Effector memory CD4-positive, alpha-beta T cell (primary cell): ENCODE data around the gene TBC1D16.

Source experiments
- DNase-seq, 3 donors: peaks; one replicate each; pipeline ENCODE4 v3.0.0-alpha.2; 2020
- H3K27ac ChIP-seq: 2 replicates; pipeline ENCODE4 v1.7.0; 2013; ENCODE audit warnings: mild to moderate bottlenecking, low read length, moderate library complexity; ENCODE audit not compliant: insufficient read depth, poor library complexity, severe bottlenecking
- H3K27me3 ChIP-seq: replicated peaks from 2 replicates; pipeline ENCODE4 v1.7.0; 2013; ENCODE audit warnings: mild to moderate bottlenecking, low read length; ENCODE audit not compliant: insufficient read depth, control insufficient read depth, poor library complexity, severe bottlenecking
- H3K36me3 ChIP-seq: 2 replicates; pipeline ENCODE4 v1.7.0; 2013; ENCODE audit warnings: mild to moderate bottlenecking, low read length, moderate library complexity; ENCODE audit not compliant: control insufficient read depth, insufficient read depth
- H3K4me1 ChIP-seq: 2 replicates; pipeline ENCODE4 v1.7.0; 2013; ENCODE audit warnings: low read length, mild to moderate bottlenecking; ENCODE audit not compliant: control insufficient read depth, insufficient read depth, poor library complexity, severe bottlenecking
- H3K4me3 ChIP-seq: 2 replicates; pipeline ENCODE4 v1.7.0; 2013; ENCODE audit warnings: low read length, low read depth, mild to moderate bottlenecking; ENCODE audit not compliant: insufficient read depth, poor library complexity, severe bottlenecking
- H3K9me3 ChIP-seq: 2 replicates; pipeline ENCODE4 v1.7.0; 2013; ENCODE audit warnings: mild to moderate bottlenecking, low read length, moderate library complexity; ENCODE audit not compliant: control insufficient read depth
- total RNA-seq, 3 donors: gene quantifications; one replicate each; lab custom pipeline; 2026; lab: John Stamatoyannopoulos, UW

TBC1D16 gene
- 3.2 to 5.4 (median 4.1) reads per million in 3 donors for total RNA-seq

- H3K4me3 ChIP-seq = peak within 1 kb of the TSS; percentile 75
- no peaks in the 10 kb centered on the region for H3K27me3 ChIP-seq
- DNase-seq = no peak
- H3K27ac ChIP-seq = peak within 1 kb of the TSS; percentile 70
- no peaks in the 10 kb centered on the region for H3K9me3 ChIP-seq
- peaks cover 15% of the 10 kb centered on the region for H3K4me1 ChIP-seq
- H3K36me3 ChIP-seq = no peaks in the 10 kb centered on the region
These were observed at the start of gene TBC1D16 for GRCh38 chr17:80035687-80035936. Gene TBC1D16 (minus strand): TSS chr17:80035872. CDS start chr17:80013547, 22,325 bp downstream.

- Histone ChIP-seq H3K27ac (no peak overlapping the region), H3K4me1 (no peaks in the 10 kb centered on the region), H3K36me3 (no peaks in the 10 kb centered on the region), H3K4me3 (no peak overlapping the region), H3K9me3 (no peaks in the 10 kb centered on the region), H3K27me3 (no peaks in the 10 kb centered on the region)
- DNase-seq = no peak
These were observed 49.1 kb upstream of the TBC1D16 start for GRCh38 chr17:80084773-80085172.

- no peaks in the 10 kb centered on the region for H3K4me1 ChIP-seq
- no peak for DNase-seq
- no peaks in the 10 kb centered on the region for H3K36me3 ChIP-seq
- no peak overlapping the region for H3K27ac ChIP-seq
- H3K4me3 ChIP-seq = no peak overlapping the region
- no peaks in the 10 kb centered on the region for H3K9me3 ChIP-seq
- no peaks in the 10 kb centered on the region for H3K27me3 ChIP-seq
These were observed 47.5 kb upstream of the TBC1D16 start for GRCh38 chr17:80083136-80083661.

- H3K27me3 ChIP-seq = no peaks in the 10 kb centered on the region
- H3K4me3 ChIP-seq = no peak overlapping the region
- no peak overlapping the region for H3K27ac ChIP-seq
- DNase-seq = peak in 2 of 3 donors; percentile 19 to 24
- H3K9me3 ChIP-seq = no peaks in the 10 kb centered on the region
- no peaks in the 10 kb centered on the region for H3K4me1 ChIP-seq
- H3K36me3 ChIP-seq = no peaks in the 10 kb centered on the region
These were observed 46.9 kb upstream of the TBC1D16 start for GRCh38 chr17:80082403-80083135.

GRCh38 chr17:80081596-80081995 lies 45.9 kb upstream of the TBC1D16 start:
- no peak overlapping the region for H3K4me3 ChIP-seq
- no peaks in the 10 kb centered on the region for H3K9me3 ChIP-seq
- H3K4me1 ChIP-seq = no peaks in the 10 kb centered on the region
- no peaks in the 10 kb centered on the region for H3K36me3 ChIP-seq
- no peaks in the 10 kb centered on the region for H3K27me3 ChIP-seq
- no peak for DNase-seq
- no peak overlapping the region for H3K27ac ChIP-seq

- Histone ChIP-seq H3K36me3 (no peaks in the 10 kb centered on the region), H3K27me3 (no peaks in the 10 kb centered on the region), H3K4me1 (no peaks in the 10 kb centered on the region), H3K9me3 (no peaks in the 10 kb centered on the region), H3K27ac (no peak overlapping the region), H3K4me3 (no peak overlapping the region)
- DNase-seq = no peak
These were observed 44.4 kb upstream of the TBC1D16 start for GRCh38 chr17:80080081-80080480.

- no peak for DNase-seq
- Histone ChIP-seq H3K27me3 (no peaks in the 10 kb centered on the region), H3K27ac (no peak overlapping the region), H3K36me3 (no peaks in the 10 kb centered on the region), H3K4me1 (no peaks in the 10 kb centered on the region), H3K4me3 (no peak overlapping the region), H3K9me3 (no peaks in the 10 kb centered on the region)
These were observed 36.7 kb upstream of the TBC1D16 start for GRCh38 chr17:80072410-80072809.

GRCh38 chr17:80071116-80071841 lies 35.6 kb upstream of the TBC1D16 start:
- H3K9me3 ChIP-seq = no peaks in the 10 kb centered on the region
- H3K4me1 ChIP-seq = no peaks in the 10 kb centered on the region
- H3K27ac ChIP-seq = no peak overlapping the region
- H3K36me3 ChIP-seq = no peaks in the 10 kb centered on the region
- no peak for DNase-seq
- H3K4me3 ChIP-seq = no peak overlapping the region
- H3K27me3 ChIP-seq = no peaks in the 10 kb centered on the region

GRCh38 chr17:80070375-80071115 lies 34.9 kb upstream of the TBC1D16 start:
- H3K4me3 ChIP-seq = no peak overlapping the region
- no peak overlapping the region for H3K27ac ChIP-seq

More at GRCh38 chr17:80070375-80071115, 34.9 kb upstream of the TBC1D16 start:
- DNase-seq = no peak
- Histone ChIP-seq H3K9me3 (no peaks in the 10 kb centered on the region), H3K4me1 (no peaks in the 10 kb centered on the region), H3K36me3 (no peaks in the 10 kb centered on the region), H3K27me3 (no peaks in the 10 kb centered on the region)
